ENCODE results near the gene ADCY1.
"Not testable (repeated sequence)": the region's sequence is repeated elsewhere in the genome, so short reads cannot be mapped to it uniquely, and the experiment has no call there.

Gene ADCY1

GRCh38 chr7:45573661-45574415 is at the start of gene ADCY1:
Gene ADCY1, plus strand, starts transcription at chr7:45574368. Its CDS starts 176 bp downstream, at chr7:45574544.
- DNase-seq (ENCODE audit: low read depth in 1 of 2, low spot score in 1 of 2), result no peak

GRCh38 chr7:45524445-45524844 is 49.7 kb upstream of the ADCY1 start:
- DNase-seq (ENCODE audit: low read depth in 1 of 2, low spot score in 1 of 2), result no peak

DNA sequence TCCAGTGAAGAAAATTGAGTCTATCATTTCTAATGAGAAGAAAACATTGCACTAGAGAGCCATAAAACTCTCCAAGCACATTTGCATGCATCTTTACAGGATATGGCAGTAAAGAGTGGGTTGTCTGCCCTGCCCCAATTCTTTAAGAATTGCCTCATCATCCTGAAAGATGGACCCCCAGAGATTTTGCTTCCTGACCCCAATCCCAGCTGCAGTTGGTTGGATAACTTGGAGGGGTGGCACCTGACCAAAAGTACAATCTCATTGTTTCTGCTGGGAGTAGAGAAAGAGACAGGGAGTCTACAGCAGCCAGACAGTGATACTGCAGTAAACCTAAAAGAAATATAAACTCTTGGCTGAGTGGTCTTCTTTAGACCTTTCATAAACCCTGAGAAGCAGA is 49.1 kb upstream of the ADCY1 start:
- DNase-seq (ENCODE audit: low read depth in 1 of 2, low spot score in 1 of 2), result no peak

DNA sequence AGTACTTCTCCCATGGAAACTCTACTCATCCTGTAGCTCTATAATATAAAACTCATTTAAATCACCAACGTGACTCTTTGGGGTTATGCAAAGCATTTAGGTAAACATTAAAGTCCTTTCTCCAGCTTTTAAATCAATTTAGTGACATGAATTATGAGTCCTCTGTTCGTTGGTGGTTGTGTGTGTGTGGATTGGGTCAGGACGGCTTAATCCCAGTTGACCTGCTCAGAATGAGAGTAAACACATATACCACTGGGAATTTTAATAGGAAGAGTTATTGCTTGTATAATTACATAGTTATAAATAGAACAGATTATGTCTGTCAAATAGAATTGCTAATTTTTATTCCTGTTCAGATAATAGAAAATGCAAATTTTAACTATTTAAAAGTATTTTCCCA is 30.7 kb upstream of the ADCY1 start:
- DNase-seq (ENCODE audit: low read depth in 1 of 2, low spot score in 1 of 2), result no peak

DNA sequence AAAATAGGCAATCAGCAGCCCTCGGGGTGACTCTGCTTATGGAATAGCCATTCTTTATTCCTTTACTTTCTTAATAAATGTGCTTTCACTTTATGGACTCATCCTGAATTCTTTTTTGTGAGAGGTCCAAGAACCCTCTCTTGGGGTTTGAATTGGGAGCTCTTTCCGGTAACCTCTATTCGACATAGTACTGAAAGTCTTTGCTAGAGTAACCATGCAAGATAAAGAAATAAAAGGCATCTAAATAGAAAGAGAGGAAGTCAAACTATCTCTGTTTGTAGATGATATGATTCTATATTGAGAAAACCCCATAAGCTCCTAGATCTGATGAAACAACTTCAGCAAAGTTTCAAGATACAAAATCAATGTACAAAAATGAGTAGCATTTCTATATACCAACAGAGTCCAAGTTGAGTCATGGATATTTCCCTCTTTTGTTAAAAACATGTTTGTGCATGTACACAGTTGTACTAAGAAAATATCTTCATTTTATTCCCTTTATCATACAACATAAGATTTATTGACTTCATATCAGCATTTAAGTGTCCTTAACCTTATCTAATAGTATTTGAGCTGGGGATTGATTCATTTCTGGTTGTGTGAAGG is 29.0 kb upstream of the ADCY1 start:
- DNase-seq (ENCODE audit: low read depth in 1 of 2, low spot score in 1 of 2), result not testable (repeated sequence)

DNA sequence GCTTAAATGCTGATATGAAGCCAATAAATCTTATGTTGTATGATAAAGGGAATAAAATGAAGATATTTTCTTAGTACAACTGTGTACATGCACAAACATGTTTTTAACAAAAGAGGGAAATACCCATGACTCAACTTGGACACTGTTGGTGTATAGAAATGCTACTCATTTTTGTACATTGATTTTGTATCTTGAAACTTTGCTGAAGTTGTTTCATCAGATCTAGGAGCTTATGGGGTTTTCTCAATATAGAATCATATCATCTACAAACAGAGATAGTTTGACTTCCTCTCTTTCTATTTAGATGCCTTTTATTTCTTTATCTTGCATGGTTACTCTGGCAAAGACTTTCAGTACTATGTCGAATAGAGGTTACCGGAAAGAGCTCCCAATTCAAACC is 25.3 kb upstream of the ADCY1 start:
- DNase-seq (ENCODE audit: low read depth in 1 of 2, low spot score in 1 of 2), result not testable (repeated sequence)

DNA sequence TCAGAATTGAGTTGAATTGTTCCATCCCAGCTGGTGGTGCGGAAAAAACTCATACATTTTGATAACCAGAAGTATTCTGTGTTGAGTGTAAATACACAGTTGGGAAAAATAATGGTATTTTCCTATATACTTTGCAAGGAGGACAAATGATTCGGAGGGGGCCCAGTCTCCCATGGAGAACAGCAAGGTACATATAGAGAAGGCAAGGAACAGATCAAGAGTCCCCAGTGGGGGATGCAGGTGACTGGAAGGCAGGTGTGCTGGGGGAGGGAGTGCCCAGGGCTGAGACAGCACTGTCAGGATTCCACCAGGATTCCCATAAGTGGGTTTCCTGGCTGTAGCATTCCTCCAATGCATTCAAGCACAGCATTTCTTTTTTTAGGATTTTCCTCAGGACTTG is 10.8 kb upstream of the ADCY1 start:
- DNase-seq (ENCODE audit: low read depth in 1 of 2, low spot score in 1 of 2), result no peak

- DNase-seq (ENCODE audit: low read depth in 1 of 2, low spot score in 1 of 2), result no peak
These were observed 10.2 kb upstream of the ADCY1 start for GRCh38 chr7:45563941-45564461.

DNA sequence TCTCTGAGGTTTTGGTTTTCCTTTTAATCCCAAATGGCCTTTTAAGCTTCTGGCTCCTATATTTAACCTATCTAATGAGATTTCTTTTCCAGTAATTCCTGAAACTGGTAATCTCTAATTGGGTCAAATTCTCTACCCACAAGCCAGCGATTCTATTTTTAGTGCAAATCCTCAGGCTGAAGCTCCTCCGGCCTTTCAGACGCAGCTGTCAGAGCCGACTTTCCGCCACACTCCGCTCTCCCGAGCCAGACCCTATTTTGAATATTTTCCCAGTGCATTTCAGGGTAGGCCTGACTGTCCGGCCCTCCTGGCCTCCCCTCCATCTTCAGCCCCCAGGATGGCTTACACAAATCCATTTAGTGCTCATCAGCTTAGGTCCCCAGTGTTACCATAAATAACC is 9.7 kb upstream of the ADCY1 start:
- DNase-seq (ENCODE audit: low read depth in 1 of 2, low spot score in 1 of 2), result no peak

GRCh38 chr7:45564886-45565455 is 9.2 kb upstream of the ADCY1 start:
- DNase-seq (ENCODE audit: low read depth in 1 of 2, low spot score in 1 of 2), result no peak

- DNase-seq (ENCODE audit: low read depth in 1 of 2, low spot score in 1 of 2), result no peak
These were observed 7.8 kb upstream of the ADCY1 start for GRCh38 chr7:45566386-45566785.

GRCh38 chr7:45566961-45567360 is 7.2 kb upstream of the ADCY1 start:
- DNase-seq (ENCODE audit: low read depth in 1 of 2, low spot score in 1 of 2), result no peak

DNA sequence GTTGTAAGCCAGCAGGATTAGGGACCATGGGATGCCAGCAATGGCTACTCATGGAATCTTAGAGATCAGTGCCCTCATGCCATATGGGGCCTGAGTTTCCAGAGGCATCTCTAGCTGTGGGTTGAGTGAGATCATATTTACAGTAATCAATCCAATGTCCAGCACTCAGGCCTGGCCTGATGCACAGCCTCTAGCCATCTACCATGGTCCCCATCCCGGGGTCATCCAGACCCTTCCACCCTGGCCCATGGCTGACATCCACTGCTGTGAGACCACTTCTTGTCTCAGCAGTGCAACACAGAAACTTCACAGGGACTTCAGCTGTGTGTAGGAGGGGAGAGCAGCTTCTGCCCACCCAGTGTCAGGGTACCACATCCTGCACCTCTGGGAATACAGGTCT is 6.5 kb upstream of the ADCY1 start:
- no peak for DNase-seq (ENCODE audit: low read depth in 1 of 2, low spot score in 1 of 2)

DNA sequence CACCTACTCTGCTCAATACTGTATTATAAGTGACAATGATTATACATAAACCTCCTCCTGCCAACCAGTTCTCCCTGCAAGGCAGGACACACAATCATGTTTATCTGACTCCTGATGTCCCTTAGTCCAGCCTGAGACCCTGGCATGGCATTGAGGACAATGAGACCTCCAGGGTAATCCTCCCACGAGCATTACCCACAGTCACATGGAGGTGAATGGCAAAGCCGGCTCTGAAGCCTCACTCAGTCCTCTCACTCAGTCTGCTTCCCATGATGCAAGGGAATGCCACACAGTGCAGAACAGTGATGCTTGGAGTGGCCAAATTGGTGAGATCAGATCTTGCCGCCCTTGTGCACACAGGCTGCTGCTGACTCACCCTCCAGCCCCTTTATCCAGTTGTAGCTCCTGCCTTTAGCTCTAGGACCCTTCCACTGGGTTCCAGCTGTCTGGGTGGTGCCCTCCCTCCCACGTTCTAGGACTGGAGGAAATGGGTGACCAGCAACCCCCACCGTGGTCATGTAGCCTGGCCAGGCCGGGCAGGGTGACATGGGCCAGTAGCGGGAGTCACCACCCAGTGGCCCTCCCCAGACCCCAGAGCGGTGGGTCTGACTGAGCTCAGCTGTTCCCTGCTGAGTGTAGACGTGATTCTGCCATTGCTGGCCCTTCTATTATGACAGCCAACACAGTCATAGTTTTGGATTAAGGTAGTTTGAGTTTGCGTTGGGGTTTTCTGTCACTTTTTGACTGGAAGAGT is 5.5 kb upstream of the ADCY1 start:
- no peak for DNase-seq (ENCODE audit: low read depth in 1 of 2, low spot score in 1 of 2)

DNA sequence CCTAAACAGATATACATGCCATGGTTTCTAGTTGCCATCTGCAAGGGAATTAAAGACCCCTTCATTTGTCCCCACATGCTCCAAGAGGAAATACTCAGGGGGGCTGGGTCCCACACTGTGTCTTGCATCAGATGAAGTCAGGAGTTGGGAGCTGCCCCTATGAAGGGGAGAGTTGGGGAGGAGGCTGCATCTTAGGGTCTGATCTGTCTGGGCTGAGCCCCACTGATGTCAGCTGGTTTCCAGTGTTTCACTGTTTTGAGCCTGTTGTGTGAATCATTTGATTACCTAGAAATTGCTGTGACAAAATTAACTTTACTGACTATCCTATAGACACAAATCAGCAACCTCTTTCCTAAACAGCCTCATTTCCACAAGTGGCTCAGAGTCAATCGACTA is 4.9 kb upstream of the ADCY1 start:
- DNase-seq (ENCODE audit: low read depth in 1 of 2, low spot score in 1 of 2), result no peak

DNA sequence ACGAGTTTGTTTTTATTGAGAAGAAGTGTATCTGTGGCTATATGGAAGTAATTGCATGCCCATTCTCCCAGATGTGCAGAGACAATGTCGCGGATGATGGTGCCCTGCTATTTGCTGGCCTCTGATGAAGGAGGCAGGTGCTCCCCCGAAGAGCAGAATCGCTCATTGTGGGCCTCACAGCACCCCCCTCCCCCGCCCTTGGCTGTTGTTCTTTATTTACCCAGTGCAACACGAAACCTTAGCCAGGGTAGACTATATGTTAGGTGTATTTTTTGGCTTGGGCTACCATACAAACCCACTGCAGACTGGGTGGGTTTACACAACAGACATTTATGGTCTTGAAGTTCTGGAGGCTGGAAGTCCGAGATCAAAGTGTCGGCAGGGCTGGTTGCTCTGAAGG is 3.4 kb upstream of the ADCY1 start:
- DNase-seq (ENCODE audit: low read depth in 1 of 2, low spot score in 1 of 2), result no peak

GRCh38 chr7:45573204-45573603 is 964 bp upstream of the ADCY1 start:
- no peak for DNase-seq (ENCODE audit: low read depth in 1 of 2, low spot score in 1 of 2)

DNA sequence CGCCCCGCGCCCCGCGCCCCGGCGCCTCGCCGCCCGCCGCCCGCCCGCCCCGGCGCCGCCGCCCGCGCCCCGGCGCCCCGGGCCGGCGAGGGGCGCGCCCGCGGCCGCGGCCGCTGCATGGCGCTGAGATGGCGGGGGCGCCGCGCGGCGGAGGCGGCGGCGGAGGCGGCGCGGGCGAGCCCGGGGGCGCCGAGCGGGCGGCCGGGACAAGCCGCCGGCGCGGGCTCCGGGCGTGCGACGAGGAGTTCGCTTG is 174 bp downstream of the ADCY1 start:
- DNase-seq (ENCODE audit: low read depth in 1 of 2, low spot score in 1 of 2), result no peak

DNA sequence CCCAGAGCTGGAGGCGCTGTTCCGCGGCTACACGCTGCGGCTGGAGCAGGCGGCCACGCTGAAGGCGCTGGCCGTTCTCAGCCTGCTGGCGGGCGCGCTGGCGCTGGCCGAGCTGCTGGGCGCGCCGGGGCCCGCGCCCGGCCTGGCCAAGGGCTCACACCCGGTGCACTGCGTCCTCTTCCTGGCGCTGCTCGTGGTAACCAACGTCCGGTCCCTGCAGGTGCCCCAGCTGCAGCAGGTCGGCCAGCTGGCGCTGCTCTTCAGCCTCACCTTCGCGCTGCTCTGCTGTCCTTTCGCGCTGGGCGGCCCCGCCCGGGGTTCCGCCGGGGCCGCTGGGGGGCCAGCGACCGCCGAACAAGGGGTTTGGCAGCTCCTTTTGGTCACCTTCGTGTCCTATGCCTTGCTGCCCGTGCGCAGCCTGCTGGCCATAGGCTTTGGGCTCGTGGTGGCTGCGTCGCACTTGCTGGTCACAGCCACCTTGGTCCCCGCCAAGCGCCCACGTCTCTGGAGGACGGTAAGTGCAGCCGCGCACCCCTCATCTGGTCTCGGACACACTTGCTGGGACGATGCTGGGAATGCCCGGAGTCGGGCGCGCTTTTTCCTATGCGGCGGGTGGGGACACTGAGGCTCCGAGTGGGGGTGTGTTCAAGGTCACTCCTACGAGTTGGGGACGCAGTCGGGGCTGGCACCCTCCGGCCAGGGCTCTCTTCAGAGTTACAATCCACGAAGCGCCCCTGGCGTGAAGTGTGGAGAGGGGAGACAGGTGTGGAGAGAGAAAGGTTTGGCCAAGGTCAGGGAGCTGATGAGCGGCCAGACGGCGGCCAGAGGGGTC is 717 bp downstream of the ADCY1 start:
- DNase-seq (ENCODE audit: low read depth in 1 of 2, low spot score in 1 of 2), result no peak

- DNase-seq (ENCODE audit: low read depth in 1 of 2, low spot score in 1 of 2), result no peak
These were observed 1.5 kb downstream of the ADCY1 start for GRCh38 chr7:45575501-45576248.
